ENCODE measurements around the gene NPLOC4. TPM values are rescaled to one million over a fixed set of nuclear protein-coding genes. Genes with fewer than 3 reads are reported as not detected.

NPLOC4 gene
- total and polyA plus RNA-seq, 9 donors = 24.4 to 84.8 (median 56.3) TPM

- TF ChIP-seq POLR2A (IDR thresholded peaks at IDR 0.05) (no peak), EP300 (IDR thresholded peaks at IDR 0.05) (no peak), CTCF (IDR thresholded peaks at IDR 0.05) (no peak)
- no peaks in the 10 kb centered on the region for H3K27me3 ChIP-seq
- 0 to 1% (median 1%) methylated on average over 51 to 62 of the region's 62 CpGs for WGBS, 3 donors
- peak in 2 of 5 donors; percentile 40 to 55 for DNase-seq
- no peaks in the 10 kb centered on the region for H3K9me3 ChIP-seq
- peaks cover 14% of the 10 kb centered on the region for H3K4me1 ChIP-seq (ENCODE audit: insufficient read depth)
- H3K36me3 ChIP-seq = no peaks in the 10 kb centered on the region
- intact Hi-C loops (cut with DNase I) = loop anchor here (2.0 to 5.0 kb wide), 4 partner anchors 110 to 119 kb away; partner anchors contain the start of gene BAHCC1 (in 1 of the 4)
- H3K4me3 ChIP-seq = peak overlapping the region; percentile 64
- peak overlapping the region; percentile 11 to 78 for H3K27ac ChIP-seq
Measured at GRCh38 chr17:81511804-81512561, 124.9 kb downstream of the NPLOC4 start.

DNA sequence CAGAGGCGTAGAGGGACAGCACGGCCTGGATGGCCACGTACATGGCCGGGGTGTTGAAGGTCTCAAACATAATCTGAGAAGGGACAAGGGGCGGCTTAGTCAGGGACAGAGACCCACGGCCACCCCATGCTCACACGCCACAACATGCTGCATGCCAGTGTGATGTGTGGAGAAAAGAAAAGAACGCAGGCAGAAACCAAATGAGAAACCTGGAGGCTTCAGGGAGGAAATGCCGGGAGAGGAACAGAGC is 125.4 kb downstream of the NPLOC4 start:
- TF ChIP-seq CTCF (IDR thresholded peaks at IDR 0.05) (no peak), POLR2A (IDR thresholded peaks at IDR 0.05) (no peak), EP300 (IDR thresholded peaks at IDR 0.05) (no peak)
- Histone ChIP-seq H3K36me3 (no peaks in the 10 kb centered on the region), H3K4me3 (peak overlapping the region; percentile 64), H3K27ac (no peak overlapping the region), H3K9me3 (no peaks in the 10 kb centered on the region), H3K4me1 (ENCODE audit: insufficient read depth) (peaks cover 12% of the 10 kb centered on the region), H3K27me3 (no peaks in the 10 kb centered on the region)
- 0 to 1% (median 1%) methylated on average over 9 of the region's 9 CpGs for WGBS, 3 donors
- DNase-seq = no peak
- intact Hi-C loops (cut with DNase I) = loop anchor here (2.0 to 5.0 kb wide), 4 partner anchors 109 to 119 kb away; partner anchors contain the start of gene BAHCC1 (in 1 of the 4)

- no peaks in the 10 kb centered on the region for H3K36me3 ChIP-seq
- H3K27me3 ChIP-seq = no peaks in the 10 kb centered on the region
- H3K27ac ChIP-seq = no peak overlapping the region
- 0 to 1% (median 1%) methylated on average over 48 of the region's 48 CpGs for WGBS, 3 donors
- intact Hi-C loops (cut with DNase I) = loop anchor here (2.0 to 5.0 kb wide), 4 partner anchors 109 to 118 kb away; partner anchors contain the start of gene BAHCC1 (in 1 of the 4)
- TF ChIP-seq POLR2A (IDR thresholded peaks at IDR 0.05) (no peak), CTCF (IDR thresholded peaks at IDR 0.05) (no peak), EP300 (IDR thresholded peaks at IDR 0.05) (no peak)
- H3K4me3 ChIP-seq = peak overlapping the region; percentile 64
- peak in 1 of 5 donors; percentile 44 for DNase-seq
- H3K4me1 ChIP-seq (ENCODE audit: insufficient read depth) = peaks cover 10% of the 10 kb centered on the region
- no peaks in the 10 kb centered on the region for H3K9me3 ChIP-seq
Measured at GRCh38 chr17:81510785-81511553, 125.9 kb downstream of the NPLOC4 start.

DNA sequence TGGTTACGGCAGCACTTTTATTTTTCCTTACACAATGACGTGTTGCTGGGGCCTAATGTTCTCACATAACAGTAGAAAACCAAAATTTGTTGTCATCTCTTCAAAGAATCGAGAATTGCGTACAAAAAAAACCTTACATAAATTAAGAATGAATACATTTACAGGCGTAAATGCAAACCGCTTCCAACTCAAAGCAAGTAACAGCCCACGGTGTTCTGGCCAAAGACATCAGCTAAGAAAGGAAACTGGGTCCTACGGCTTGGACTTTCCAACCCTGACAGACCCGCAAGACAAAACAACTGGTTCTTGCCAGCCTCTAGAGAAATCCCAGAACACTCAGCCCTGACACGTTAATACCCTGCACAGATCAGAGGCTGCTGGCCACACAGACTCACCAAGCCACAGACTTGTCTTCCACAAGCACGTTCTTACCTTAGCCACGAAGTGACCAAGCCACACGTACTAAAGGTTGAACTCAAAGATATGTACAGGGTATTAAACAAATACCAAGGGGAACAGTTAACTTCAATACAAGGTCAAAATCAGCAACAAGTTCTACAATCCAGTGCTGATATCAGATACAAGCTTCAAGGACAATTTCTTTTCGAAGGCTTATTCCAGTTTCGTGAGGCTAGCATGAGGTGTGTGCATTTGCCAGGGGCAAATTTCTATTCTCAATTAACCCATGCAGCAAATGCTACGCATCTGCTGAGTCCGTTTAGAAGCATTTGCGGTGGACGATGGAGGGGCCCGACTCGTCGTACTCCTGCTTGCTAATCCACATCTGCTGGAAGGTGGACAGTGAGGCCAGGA is 126.7 kb downstream of the NPLOC4 start:
- DNase-seq = no peak
- peaks cover 5% of the 10 kb centered on the region for H3K4me1 ChIP-seq (ENCODE audit: insufficient read depth)
- no peaks in the 10 kb centered on the region for H3K9me3 ChIP-seq
- intact Hi-C loops (cut with DNase I) = loop anchor here (2.0 to 5.0 kb wide), 4 partner anchors 108 to 117 kb away; partner anchors contain the start of gene BAHCC1 (in 1 of the 4)
- peak overlapping the region; percentile 64 for H3K4me3 ChIP-seq
- H3K27me3 ChIP-seq = no peaks in the 10 kb centered on the region
- no peaks in the 10 kb centered on the region for H3K36me3 ChIP-seq
- H3K27ac ChIP-seq = no peak overlapping the region
- TF ChIP-seq POLR2A (IDR thresholded peaks at IDR 0.05) (no peak), CTCF (IDR thresholded peaks at IDR 0.05) (no peak), EP300 (IDR thresholded peaks at IDR 0.05) (no peak)
- WGBS, 3 donors = 1 to 7% (median 3%) methylated on average over 22 of the region's 22 CpGs
